ENCODE measurements around the gene IKZF2. TPM values are rescaled to one million over a fixed set of nuclear protein-coding genes. Genes with fewer than 3 reads are reported as not detected.

The IKZF2 gene
- total RNA-seq, 1 donor from 2014 or later, result 29.7 TPM

GRCh38 chr2:212984129-212984528 is 167.3 kb downstream of the IKZF2 start:
- no peak overlapping the region for H3K4me2 ChIP-seq
- H3K36me3 Mint-ChIP-seq, result no peaks in the 10 kb centered on the region
- no peak overlapping the region for H3K9ac ChIP-seq
- no peaks in the 10 kb centered on the region for H3K9me3 ChIP-seq (ENCODE audit: low read depth)
- H3K4me1 Mint-ChIP-seq, result no peaks in the 10 kb centered on the region
- H4K20me1 ChIP-seq (ENCODE audit: low read depth), result no peaks in the 10 kb centered on the region
- no peak overlapping the region for H3K4me3 ChIP-seq
- TF ChIP-seq EZH2phosphoT487 (IDR thresholded peaks at IDR 0.05) (no peak), EZH2 (IDR thresholded peaks at IDR 0.05) (no peak), CTCF (IDR thresholded peaks at IDR 0.05) (no peak)
- H3K27me3 Mint-ChIP-seq (ENCODE audit: insufficient read depth, low read depth), result no peaks in the 10 kb centered on the region
- DNase-seq (ENCODE audit: low spot score), result no peak
- no peaks in the 10 kb centered on the region for H3K36me3 ChIP-seq
- no peak overlapping the region for H3K27ac Mint-ChIP-seq
- H3K27ac ChIP-seq, result no peak overlapping the region
- H3K4me3 Mint-ChIP-seq, result no peak overlapping the region
- no peaks in the 10 kb centered on the region for H3K79me2 ChIP-seq (ENCODE audit: low read depth)
- H2AFZ ChIP-seq (replicated peaks), result no peak overlapping the region
- H3K9me3 Mint-ChIP-seq, result no peaks in the 10 kb centered on the region
- no peaks in the 10 kb centered on the region for H3F3A ChIP-seq (ENCODE audit: low read depth)
- peaks cover 9% of the 10 kb centered on the region for H3K4me1 ChIP-seq
- no peaks in the 10 kb centered on the region for H3K27me3 ChIP-seq

GRCh38 chr2:212979799-212980198 is 171.6 kb downstream of the IKZF2 start:
- H3K27me3 Mint-ChIP-seq (ENCODE audit: insufficient read depth, low read depth), result no peaks in the 10 kb centered on the region
- H3K4me1 Mint-ChIP-seq, result peaks cover 10% of the 10 kb centered on the region
- Histone ChIP-seq H3K4me3 (no peak overlapping the region), H3K27me3 (no peaks in the 10 kb centered on the region), H3K4me2 (no peak overlapping the region), H3K36me3 (no peaks in the 10 kb centered on the region), H3K79me2 (ENCODE audit: low read depth) (no peaks in the 10 kb centered on the region), H3K27ac (no peak overlapping the region), H4K20me1 (ENCODE audit: low read depth) (no peaks in the 10 kb centered on the region), H3F3A (ENCODE audit: low read depth) (no peaks in the 10 kb centered on the region), H3K9me3 (ENCODE audit: low read depth) (no peaks in the 10 kb centered on the region), H2AFZ (replicated peaks) (no peak overlapping the region), H3K4me1 (peaks cover 4% of the 10 kb centered on the region), H3K9ac (no peak overlapping the region)
- no peak overlapping the region for H3K27ac Mint-ChIP-seq
- no peak for TF ChIP-seq EZH2phosphoT487 (IDR thresholded peaks at IDR 0.05)
- TF ChIP-seq EZH2 (IDR thresholded peaks at IDR 0.05), result no peak
- no peak for TF ChIP-seq CTCF (IDR thresholded peaks at IDR 0.05)
- H3K9me3 Mint-ChIP-seq, result no peaks in the 10 kb centered on the region
- H3K36me3 Mint-ChIP-seq, result no peaks in the 10 kb centered on the region
- no peak overlapping the region for H3K4me3 Mint-ChIP-seq
- DNase-seq (ENCODE audit: low spot score), result no peak

- Mint-ChIP-seq H3K27me3 (ENCODE audit: insufficient read depth, low read depth) (no peaks in the 10 kb centered on the region), H3K4me3 (no peak overlapping the region), H3K4me1 (peaks cover 15% of the 10 kb centered on the region), H3K36me3 (no peaks in the 10 kb centered on the region), H3K9me3 (no peaks in the 10 kb centered on the region), H3K27ac (no peak overlapping the region)
- Histone ChIP-seq H3K9ac (no peak overlapping the region), H3K4me1 (peaks cover 6% of the 10 kb centered on the region), H3K27me3 (no peaks in the 10 kb centered on the region), H3F3A (ENCODE audit: low read depth) (no peaks in the 10 kb centered on the region), H3K27ac (no peak overlapping the region), H2AFZ (replicated peaks) (no peak overlapping the region), H3K4me2 (no peak overlapping the region), H4K20me1 (ENCODE audit: low read depth) (no peaks in the 10 kb centered on the region), H3K79me2 (ENCODE audit: low read depth) (no peaks in the 10 kb centered on the region), H3K9me3 (ENCODE audit: low read depth) (no peaks in the 10 kb centered on the region), H3K36me3 (no peaks in the 10 kb centered on the region), H3K4me3 (no peak overlapping the region)
- no peak for TF ChIP-seq EZH2phosphoT487 (IDR thresholded peaks at IDR 0.05)
- DNase-seq (ENCODE audit: low spot score), result no peak
Measured at GRCh38 chr2:212979046-212979612, 172.3 kb downstream of the IKZF2 start.

- Histone ChIP-seq H3K27ac (no peak overlapping the region), H2AFZ (replicated peaks) (no peak overlapping the region), H3K4me1 (peaks cover 9% of the 10 kb centered on the region), H3K9me3 (ENCODE audit: low read depth) (no peaks in the 10 kb centered on the region), H3K27me3 (no peaks in the 10 kb centered on the region), H3K9ac (no peak overlapping the region), H3K4me2 (no peak overlapping the region), H3K79me2 (ENCODE audit: low read depth) (no peaks in the 10 kb centered on the region), H3F3A (ENCODE audit: low read depth) (no peaks in the 10 kb centered on the region), H3K36me3 (no peaks in the 10 kb centered on the region), H3K4me3 (no peak overlapping the region), H4K20me1 (ENCODE audit: low read depth) (no peaks in the 10 kb centered on the region)
- no peak for TF ChIP-seq EZH2 (IDR thresholded peaks at IDR 0.05)
- no peak for TF ChIP-seq EZH2phosphoT487 (IDR thresholded peaks at IDR 0.05)
- TF ChIP-seq CTCF (IDR thresholded peaks at IDR 0.05), result no peak
- H3K27me3 Mint-ChIP-seq (ENCODE audit: insufficient read depth, low read depth), result no peaks in the 10 kb centered on the region
- no peak overlapping the region for H3K27ac Mint-ChIP-seq
- peaks cover 17% of the 10 kb centered on the region for H3K4me1 Mint-ChIP-seq
- no peak overlapping the region for H3K4me3 Mint-ChIP-seq
- no peaks in the 10 kb centered on the region for H3K9me3 Mint-ChIP-seq
- DNase-seq (ENCODE audit: low spot score), result no peak
- no peaks in the 10 kb centered on the region for H3K36me3 Mint-ChIP-seq
Measured at GRCh38 chr2:212977152-212977551, 174.3 kb downstream of the IKZF2 start.

Data from neural progenitor cell (in vitro differentiated cells).